Vagina (tissue), 2 donors: ENCODE measurements around the gene SCAPER. TPM values are rescaled to one million over a fixed set of nuclear protein-coding genes. Genes with fewer than 3 reads are reported as not detected.

Experiments used
- DNase-seq, 2 donors: peaks; one replicate each; pipeline ENCODE4 v3.0.0-alpha.2; 2017; ENCODE audit errors: extremely low spot score in 2 of 2
- H3K27ac ChIP-seq: fragments of 200-600 bp; sonication (generic); one replicate; pipeline ENCODE4 v1.5.1; 2019
- H3K27me3 ChIP-seq: fragments of 200-600 bp; sonication (generic); one replicate; pipeline ENCODE4 v1.5.1; 2019
- H3K36me3 ChIP-seq, 2 donors: fragments of 200-600 bp; sonication (generic); one replicate each; pipeline ENCODE4 v1.5.1; 2017 to 2019
- H3K4me1 ChIP-seq: fragments of 200-600 bp; sonication (generic); one replicate; pipeline ENCODE4 v1.5.1; 2019
- H3K4me3 ChIP-seq, 2 donors: fragments of 200-600 bp; sonication (generic); 1 replicate in 1 of 2; 2 replicates in 1 of 2; pipeline ENCODE4 v1.5.1; 2016 to 2019
- H3K9me3 ChIP-seq: fragments of 200-600 bp; sonication (generic); one replicate; pipeline ENCODE4 v1.5.1; 2019
- CTCF ChIP-seq, 3 experiments: fragments of 450-650 bp in 2 of 3; fragments of 200-600 bp in 1 of 3; sonication (generic) in 1 of 3; IDR thresholded peaks; one replicate each; pipeline ENCODE4 v1.5.1; 2017 to 2019; ENCODE audit warnings: antibody characterized with exemption in 3 of 3, mild to moderate bottlenecking in 2 of 3, moderate library complexity in 2 of 3
- POLR2A ChIP-seq, 2 donors: fragments of 450-650 bp; IDR thresholded peaks; one replicate each; pipeline ENCODE4 v1.6.1; 2017; ENCODE audit warnings: antibody characterized with exemption in 2 of 2, mild to moderate bottlenecking in 2 of 2, moderate library complexity in 2 of 2
- POLR2AphosphoS5 ChIP-seq, 2 donors: sonication (generic); formaldehyde crosslinking; IDR thresholded peaks; one replicate each; pipeline ENCODE4 v1.9.0; 2017; ENCODE audit warnings: antibody characterized with exemption in 2 of 2, mild to moderate bottlenecking in 2 of 2, low read depth in 1 of 2; ENCODE audit not compliant: insufficient read depth in 1 of 2
- intact Hi-C: fragments of 100-400 bp; cut with DNase I; formaldehyde crosslinking; loops from one replicate; pipeline ENCODE4 v1.15.1; 2023
- total RNA-seq: library from RNA; depleted of rRNA; stranded (reverse); fragments of >200 nt; gene quantifications from one replicate; pipeline ENCODE4 v1.2.3, GENCODE V29; 2016

The SCAPER gene
- total RNA-seq, 1 donor from 2014 or later: 51.3 TPM

- H3K36me3 ChIP-seq: no peaks in the 10 kb centered on the region
- H3K27me3 ChIP-seq: no peaks in the 10 kb centered on the region
- H3K4me3 ChIP-seq: no peak overlapping the region
- no peak overlapping the region for H3K27ac ChIP-seq
- TF ChIP-seq POLR2AphosphoS5 (IDR thresholded peaks at IDR 0.05; ENCODE audit: insufficient read depth in 1 of 2, low read depth in 1 of 2) (no peak), POLR2A (IDR thresholded peaks at IDR 0.05) (no peak), CTCF (IDR thresholded peaks at IDR 0.05) (no peak)
- no peak for DNase-seq
- intact Hi-C loops: no loop called here
- no peaks in the 10 kb centered on the region for H3K9me3 ChIP-seq
- no peaks in the 10 kb centered on the region for H3K4me1 ChIP-seq
These were observed 453.6 kb downstream of the SCAPER start for GRCh38 chr15:76451540-76451939.

- no peaks in the 10 kb centered on the region for H3K36me3 ChIP-seq
- no peak overlapping the region for H3K4me3 ChIP-seq
- H3K27me3 ChIP-seq: no peaks in the 10 kb centered on the region
- no peaks in the 10 kb centered on the region for H3K9me3 ChIP-seq
- DNase-seq: no peak
- TF ChIP-seq CTCF (IDR thresholded peaks at IDR 0.05) (no peak), POLR2AphosphoS5 (IDR thresholded peaks at IDR 0.05; ENCODE audit: insufficient read depth in 1 of 2, low read depth in 1 of 2) (no peak), POLR2A (IDR thresholded peaks at IDR 0.05) (no peak)
- intact Hi-C loops: no loop called here
- H3K4me1 ChIP-seq: no peaks in the 10 kb centered on the region
- no peak overlapping the region for H3K27ac ChIP-seq
These were observed 455.7 kb downstream of the SCAPER start for GRCh38 chr15:76449455-76449854.

- Histone ChIP-seq H3K27me3 (no peaks in the 10 kb centered on the region), H3K4me3 (no peak overlapping the region), H3K36me3 (no peaks in the 10 kb centered on the region), H3K9me3 (no peaks in the 10 kb centered on the region), H3K27ac (no peak overlapping the region), H3K4me1 (no peaks in the 10 kb centered on the region)
- intact Hi-C loops: no loop called here
- TF ChIP-seq CTCF (IDR thresholded peaks at IDR 0.05) (no peak), POLR2AphosphoS5 (IDR thresholded peaks at IDR 0.05; ENCODE audit: insufficient read depth in 1 of 2, low read depth in 1 of 2) (no peak), POLR2A (IDR thresholded peaks at IDR 0.05) (no peak)
- DNase-seq: no peak
These were observed 456.4 kb downstream of the SCAPER start for GRCh38 chr15:76448755-76449154.

- Histone ChIP-seq H3K4me1 (no peaks in the 10 kb centered on the region), H3K27me3 (no peaks in the 10 kb centered on the region), H3K4me3 (no peak overlapping the region), H3K36me3 (no peaks in the 10 kb centered on the region), H3K27ac (no peak overlapping the region), H3K9me3 (no peaks in the 10 kb centered on the region)
- TF ChIP-seq CTCF (IDR thresholded peaks at IDR 0.05) (no peak), POLR2A (IDR thresholded peaks at IDR 0.05) (no peak), POLR2AphosphoS5 (IDR thresholded peaks at IDR 0.05; ENCODE audit: insufficient read depth in 1 of 2, low read depth in 1 of 2) (no peak)
- no peak for DNase-seq
- intact Hi-C loops: no loop called here
These were observed 457.3 kb downstream of the SCAPER start for GRCh38 chr15:76447728-76448441.

- DNase-seq: no peak
- no peak overlapping the region for H3K27ac ChIP-seq
- no peaks in the 10 kb centered on the region for H3K4me1 ChIP-seq
- no peaks in the 10 kb centered on the region for H3K9me3 ChIP-seq
- H3K4me3 ChIP-seq: no peak overlapping the region
- no peak for TF ChIP-seq POLR2AphosphoS5 (IDR thresholded peaks at IDR 0.05; ENCODE audit: insufficient read depth in 1 of 2, low read depth in 1 of 2)
- TF ChIP-seq POLR2A (IDR thresholded peaks at IDR 0.05): no peak
- no peak for TF ChIP-seq CTCF (IDR thresholded peaks at IDR 0.05)
- H3K27me3 ChIP-seq: no peaks in the 10 kb centered on the region
- H3K36me3 ChIP-seq: no peaks in the 10 kb centered on the region
- intact Hi-C loops: no loop called here
These were observed 464.7 kb downstream of the SCAPER start for GRCh38 chr15:76440441-76440840.
